ENCODE data around the gene UBA1. TPM values are rescaled to one million over a fixed set of nuclear protein-coding genes. Genes with fewer than 3 reads are reported as not detected.
A peak's percentile ranks its signal among the peaks of the same experiment; 100 is the strongest.

The UBA1 gene
- polyA plus RNA-seq, 2 of the 4 experiments (the other 2 are of a cell fraction): 160 to 192 TPM

DNA sequence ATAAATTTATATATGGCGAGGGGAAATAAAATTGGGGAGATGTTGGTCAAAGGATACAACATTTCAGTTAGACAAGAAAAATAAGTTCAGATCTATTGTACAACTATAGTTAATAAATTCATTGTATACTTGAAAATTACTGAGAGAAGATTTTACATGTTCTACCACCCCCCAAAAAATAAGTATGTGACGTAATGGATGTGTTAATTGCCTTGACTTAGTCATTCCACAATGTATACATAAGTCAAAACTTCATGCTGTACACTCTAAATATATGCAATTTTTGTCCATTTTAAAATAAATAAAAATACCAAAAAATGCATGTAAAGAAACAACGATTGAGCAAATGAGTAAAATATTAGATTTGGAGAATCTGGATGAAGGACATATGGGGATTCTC, 41.0 kb downstream of the UBA1 start:
- Histone ChIP-seq H3K27ac (peak overlapping the region in 1 of 2 experiments; percentile 87; a peak in 3 of 6 replicates), H3K9me3 (no peaks in the 10 kb centered on the region), H3K4me1 (peaks cover 22% of the 10 kb centered on the region), H3K4me2 (peak overlapping the region; percentile 94), H3K4me3 (peak overlapping the region; percentile 85)
- DNase-seq (ENCODE audit: low read depth in 1 of 2, low spot score in 1 of 2) (no peak), ATAC-seq (no peak), FAIRE-seq (no peak)
- no peak for TF ChIP-seq ZNF302 (CRISPR knock-in tag; IDR thresholded peaks at IDR 0.05)
- TF ChIP-seq, protein P1, sequence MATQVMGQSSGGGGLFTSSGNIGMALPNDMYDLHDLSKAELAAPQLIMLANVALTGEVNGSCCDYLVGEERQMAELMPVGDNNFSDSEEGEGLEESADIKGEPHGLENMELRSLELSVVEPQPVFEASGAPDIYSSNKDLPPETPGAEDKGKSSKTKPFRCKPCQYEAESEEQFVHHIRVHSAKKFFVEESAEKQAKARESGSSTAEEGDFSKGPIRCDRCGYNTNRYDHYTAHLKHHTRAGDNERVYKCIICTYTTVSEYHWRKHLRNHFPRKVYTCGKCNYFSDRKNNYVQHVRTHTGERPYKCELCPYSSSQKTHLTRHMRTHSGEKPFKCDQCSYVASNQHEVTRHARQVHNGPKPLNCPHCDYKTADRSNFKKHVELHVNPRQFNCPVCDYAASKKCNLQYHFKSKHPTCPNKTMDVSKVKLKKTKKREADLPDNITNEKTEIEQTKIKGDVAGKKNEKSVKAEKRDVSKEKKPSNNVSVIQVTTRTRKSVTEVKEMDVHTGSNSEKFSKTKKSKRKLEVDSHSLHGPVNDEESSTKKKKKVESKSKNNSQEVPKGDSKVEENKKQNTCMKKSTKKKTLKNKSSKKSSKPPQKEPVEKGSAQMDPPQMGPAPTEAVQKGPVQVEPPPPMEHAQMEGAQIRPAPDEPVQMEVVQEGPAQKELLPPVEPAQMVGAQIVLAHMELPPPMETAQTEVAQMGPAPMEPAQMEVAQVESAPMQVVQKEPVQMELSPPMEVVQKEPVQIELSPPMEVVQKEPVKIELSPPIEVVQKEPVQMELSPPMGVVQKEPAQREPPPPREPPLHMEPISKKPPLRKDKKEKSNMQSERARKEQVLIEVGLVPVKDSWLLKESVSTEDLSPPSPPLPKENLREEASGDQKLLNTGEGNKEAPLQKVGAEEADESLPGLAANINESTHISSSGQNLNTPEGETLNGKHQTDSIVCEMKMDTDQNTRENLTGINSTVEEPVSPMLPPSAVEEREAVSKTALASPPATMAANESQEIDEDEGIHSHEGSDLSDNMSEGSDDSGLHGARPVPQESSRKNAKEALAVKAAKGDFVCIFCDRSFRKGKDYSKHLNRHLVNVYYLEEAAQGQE (IDR thresholded peaks at IDR 0.05): no peak
- no peak for TF ChIP-seq KDM1A (IDR thresholded peaks at IDR 0.05; ENCODE audit: low read depth)
- TF ChIP-seq, protein P2, sequence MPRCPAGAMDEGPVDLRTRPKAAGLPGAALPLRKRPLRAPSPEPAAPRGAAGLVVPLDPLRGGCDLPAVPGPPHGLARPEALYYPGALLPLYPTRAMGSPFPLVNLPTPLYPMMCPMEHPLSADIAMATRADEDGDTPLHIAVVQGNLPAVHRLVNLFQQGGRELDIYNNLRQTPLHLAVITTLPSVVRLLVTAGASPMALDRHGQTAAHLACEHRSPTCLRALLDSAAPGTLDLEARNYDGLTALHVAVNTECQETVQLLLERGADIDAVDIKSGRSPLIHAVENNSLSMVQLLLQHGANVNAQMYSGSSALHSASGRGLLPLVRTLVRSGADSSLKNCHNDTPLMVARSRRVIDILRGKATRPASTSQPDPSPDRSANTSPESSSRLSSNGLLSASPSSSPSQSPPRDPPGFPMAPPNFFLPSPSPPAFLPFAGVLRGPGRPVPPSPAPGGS (IDR thresholded peaks at IDR 0.05): no peak
- no peak for TF ChIP-seq KDM5A (IDR thresholded peaks at IDR 0.05)
- no peak for TF ChIP-seq EP300 (IDR thresholded peaks at IDR 0.05)
- no peak for TF ChIP-seq NR3C1 (IDR thresholded peaks at IDR 0.05)
- no peak for TF ChIP-seq EHMT2 (IDR thresholded peaks at IDR 0.05; ENCODE audit: low read depth)
- TF ChIP-seq MAFK (IDR thresholded peaks at IDR 0.05; ENCODE audit: partially characterized antibody): no peak
- no peak for TF ChIP-seq FOXS1 (CRISPR knock-in tag; IDR thresholded peaks at IDR 0.05)
- TF ChIP-seq PHF8 (IDR thresholded peaks at IDR 0.05; ENCODE audit: borderline replicate concordance, low read depth): no peak
- no peak for TF ChIP-seq FOSB (CRISPR knock-in tag; IDR thresholded peaks at IDR 0.05)
- WGBS (ENCODE audit: missing lambda C conversion rate): 61% methylated on average over 3 of the region's 3 CpGs
- CTCF ChIA-PET: interaction anchor here (1.0 kb wide), 1 partner anchor 289 kb away, joined by 4 read pairs; no protein-coding TSS in a partner anchor
- POLR2A ChIA-PET: no interaction called here

DNA sequence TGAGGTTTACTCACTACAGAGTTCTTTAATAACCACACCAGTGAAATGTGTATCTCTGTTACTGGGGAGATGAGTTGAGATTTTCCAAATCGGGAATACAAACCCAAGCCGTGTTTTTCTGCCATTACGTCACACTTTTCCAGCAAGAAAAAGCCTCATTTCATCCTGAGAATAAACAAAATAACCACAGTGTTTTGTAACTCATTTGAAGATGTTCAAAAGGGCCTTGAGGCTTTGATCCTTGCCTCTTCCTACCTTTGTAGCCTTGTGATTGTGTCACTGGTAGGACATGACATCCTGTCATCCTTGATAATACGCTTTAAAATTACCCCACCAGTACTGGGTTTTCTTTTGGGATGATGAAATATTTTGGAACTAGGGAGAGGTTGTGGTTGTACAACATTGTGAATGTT, 42.1 kb downstream of the UBA1 start:
- peaks cover 22% of the 10 kb centered on the region for H3K4me1 ChIP-seq
- H3K4me3 ChIP-seq: no peak overlapping the region
- ATAC-seq (no peak), DNase-seq (ENCODE audit: low read depth in 1 of 2, low spot score in 1 of 2) (no peak), FAIRE-seq (no peak)
- CTCF ChIA-PET: interaction anchor here (1.0 kb wide), 1 partner anchor 288 kb away, joined by 4 read pairs; no protein-coding TSS in a partner anchor
- TF ChIP-seq, protein P2 (IDR thresholded peaks at IDR 0.05): no peak
- TF ChIP-seq HEYL (CRISPR knock-in tag; IDR thresholded peaks at IDR 0.05) (no peak), RARB (CRISPR knock-in tag; IDR thresholded peaks at IDR 0.05) (no peak), PHF8 (IDR thresholded peaks at IDR 0.05; ENCODE audit: borderline replicate concordance, low read depth) (no peak), FOXS1 (CRISPR knock-in tag; IDR thresholded peaks at IDR 0.05) (no peak), RCOR1 (IDR thresholded peaks at IDR 0.05; ENCODE audit: low read depth, low read length) (no peak)
- POLR2A ChIA-PET: no interaction called here
- H3K9me3 ChIP-seq: no peaks in the 10 kb centered on the region
- WGBS (ENCODE audit: missing lambda C conversion rate): 88% methylated on average over 4 of the region's 4 CpGs
- no peak overlapping the region for H3K27ac ChIP-seq
- H3K4me2 ChIP-seq: peak overlapping the region; percentile 94; the same call in 1 of the 3 replicates

DNA sequence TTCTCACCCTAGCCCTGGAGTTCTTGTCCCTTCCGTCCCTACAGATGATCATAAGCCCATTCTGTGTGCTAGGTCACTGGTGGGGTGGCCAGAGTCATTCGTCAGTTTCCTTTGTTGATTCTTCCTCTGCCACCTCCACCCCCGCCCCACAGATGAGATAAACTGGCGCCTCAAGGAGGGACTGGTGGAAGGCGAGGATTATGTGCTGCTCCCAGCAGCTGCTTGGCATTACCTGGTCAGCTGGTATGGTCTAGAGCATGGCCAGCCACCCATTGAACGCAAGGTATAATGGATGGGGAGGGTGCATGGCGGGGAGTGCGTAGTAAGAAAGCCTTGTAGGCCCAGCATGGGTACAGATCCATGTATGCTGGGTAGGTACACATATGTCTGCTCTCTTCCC, 45.6 kb downstream of the UBA1 start:
- CTCF ChIA-PET: no interaction called here

More for the DNA sequence above, 45.6 kb downstream of the UBA1 start:
- Histone ChIP-seq H3K4me1 (peaks cover 15% of the 10 kb centered on the region), H3K4me3 (no peak overlapping the region), H3K27ac (no peak overlapping the region), H3K9me3 (no peaks in the 10 kb centered on the region), H3K4me2 (no peak overlapping the region)
- ATAC-seq: peak in 1 of 2 experiments; percentile 27; a peak in 3 of 6 replicates
- 90% methylated on average over 8 of the region's 8 CpGs for WGBS (ENCODE audit: missing lambda C conversion rate)
- DNase-seq (ENCODE audit: low read depth in 1 of 2, low spot score in 1 of 2): no peak
- POLR2A ChIA-PET: no interaction called here
- TF ChIP-seq, protein P3, sequence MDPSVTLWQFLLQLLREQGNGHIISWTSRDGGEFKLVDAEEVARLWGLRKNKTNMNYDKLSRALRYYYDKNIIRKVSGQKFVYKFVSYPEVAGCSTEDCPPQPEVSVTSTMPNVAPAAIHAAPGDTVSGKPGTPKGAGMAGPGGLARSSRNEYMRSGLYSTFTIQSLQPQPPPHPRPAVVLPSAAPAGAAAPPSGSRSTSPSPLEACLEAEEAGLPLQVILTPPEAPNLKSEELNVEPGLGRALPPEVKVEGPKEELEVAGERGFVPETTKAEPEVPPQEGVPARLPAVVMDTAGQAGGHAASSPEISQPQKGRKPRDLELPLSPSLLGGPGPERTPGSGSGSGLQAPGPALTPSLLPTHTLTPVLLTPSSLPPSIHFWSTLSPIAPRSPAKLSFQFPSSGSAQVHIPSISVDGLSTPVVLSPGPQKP (IDR thresholded peaks at IDR 0.05; ENCODE audit: low read depth, low read length): no peak
- TF ChIP-seq, protein P4, sequence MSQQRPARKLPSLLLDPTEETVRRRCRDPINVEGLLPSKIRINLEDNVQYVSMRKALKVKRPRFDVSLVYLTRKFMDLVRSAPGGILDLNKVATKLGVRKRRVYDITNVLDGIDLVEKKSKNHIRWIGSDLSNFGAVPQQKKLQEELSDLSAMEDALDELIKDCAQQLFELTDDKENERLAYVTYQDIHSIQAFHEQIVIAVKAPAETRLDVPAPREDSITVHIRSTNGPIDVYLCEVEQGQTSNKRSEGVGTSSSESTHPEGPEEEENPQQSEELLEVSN (IDR thresholded peaks at IDR 0.05; ENCODE audit: borderline replicate concordance, low read depth): no peak
- TF ChIP-seq RCOR1 (IDR thresholded peaks at IDR 0.05; ENCODE audit: low read depth, low read length) (no peak), KDM1A (IDR thresholded peaks at IDR 0.05; ENCODE audit: low read depth) (no peak)
- no peak for FAIRE-seq

All from A549 (cell line).